ENCODE results near the gene JAGN1.

Gene JAGN1

DNA sequence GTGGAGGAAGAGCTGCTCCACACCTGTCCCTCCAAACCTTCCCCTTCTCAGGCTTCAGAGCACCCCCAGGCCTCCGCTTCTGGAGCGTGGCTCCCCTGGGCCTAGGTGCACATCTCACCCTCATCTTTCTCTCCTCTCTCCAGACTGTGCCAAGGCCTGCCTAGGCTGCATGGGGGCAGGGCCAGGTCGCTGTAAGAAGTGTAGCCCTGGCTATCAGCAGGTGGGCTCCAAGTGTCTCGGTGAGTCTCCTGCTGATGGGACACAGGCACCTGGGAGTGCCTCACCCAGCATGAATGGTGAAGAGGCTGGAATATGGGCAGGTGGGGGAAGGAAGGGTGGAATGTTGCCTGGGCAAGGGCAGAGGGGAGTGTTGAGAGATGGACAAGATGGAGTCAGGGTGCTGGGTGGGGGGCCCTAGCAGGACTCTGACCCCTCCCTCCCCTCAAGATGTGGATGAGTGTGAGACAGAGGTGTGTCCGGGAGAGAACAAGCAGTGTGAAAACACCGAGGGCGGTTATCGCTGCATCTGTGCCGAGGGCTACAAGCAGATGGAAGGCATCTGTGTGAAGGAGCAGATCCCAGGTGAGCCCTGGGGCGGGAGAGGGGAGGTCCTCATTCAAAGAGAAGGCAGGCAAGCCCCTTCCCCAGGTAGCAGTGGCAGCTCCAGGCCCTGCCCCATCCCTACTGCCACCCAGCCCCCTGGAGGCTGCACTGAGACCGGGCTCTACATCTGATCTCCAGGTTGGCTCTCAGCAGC lies 52.7 kb downstream of the JAGN1 start:
- Histone ChIP-seq H3K9me2 (replicated peaks; ENCODE audit: insufficient read depth, low read length) (no peaks in the 10 kb centered on the region), H3K9ac (ENCODE audit: low read length) (no peak overlapping the region), H3F3A (ENCODE audit: insufficient read depth) (no peaks in the 10 kb centered on the region), H3K36me3 (ENCODE audit: low read length) (no peaks in the 10 kb centered on the region), H4K20me1 (ENCODE audit: low read depth, low read length) (no peaks in the 10 kb centered on the region), H3K27ac (ENCODE audit: low read depth, low read length) (no peak overlapping the region), H3K4me3 (ENCODE audit: insufficient read depth, low read length, poor library complexity, severe bottlenecking) (no peak overlapping the region), H3K27me3 (ENCODE audit: low read length) (no peaks in the 10 kb centered on the region), H3K4me2 (ENCODE audit: low read depth, low read length, poor library complexity, severe bottlenecking) (no peak overlapping the region), H3K79me2 (ENCODE audit: insufficient read depth, low read length) (no peaks in the 10 kb centered on the region), H2AFZ (ENCODE audit: low read depth, low read length, severe bottlenecking) (no peak overlapping the region), H3K9me3 (ENCODE audit: insufficient read depth, low read length) (no peaks in the 10 kb centered on the region)
- TF ChIP-seq EZH2phosphoT487 (conservative IDR thresholded peaks at IDR 0.05; ENCODE audit: low read length): no peak
- TF ChIP-seq, protein P1, sequence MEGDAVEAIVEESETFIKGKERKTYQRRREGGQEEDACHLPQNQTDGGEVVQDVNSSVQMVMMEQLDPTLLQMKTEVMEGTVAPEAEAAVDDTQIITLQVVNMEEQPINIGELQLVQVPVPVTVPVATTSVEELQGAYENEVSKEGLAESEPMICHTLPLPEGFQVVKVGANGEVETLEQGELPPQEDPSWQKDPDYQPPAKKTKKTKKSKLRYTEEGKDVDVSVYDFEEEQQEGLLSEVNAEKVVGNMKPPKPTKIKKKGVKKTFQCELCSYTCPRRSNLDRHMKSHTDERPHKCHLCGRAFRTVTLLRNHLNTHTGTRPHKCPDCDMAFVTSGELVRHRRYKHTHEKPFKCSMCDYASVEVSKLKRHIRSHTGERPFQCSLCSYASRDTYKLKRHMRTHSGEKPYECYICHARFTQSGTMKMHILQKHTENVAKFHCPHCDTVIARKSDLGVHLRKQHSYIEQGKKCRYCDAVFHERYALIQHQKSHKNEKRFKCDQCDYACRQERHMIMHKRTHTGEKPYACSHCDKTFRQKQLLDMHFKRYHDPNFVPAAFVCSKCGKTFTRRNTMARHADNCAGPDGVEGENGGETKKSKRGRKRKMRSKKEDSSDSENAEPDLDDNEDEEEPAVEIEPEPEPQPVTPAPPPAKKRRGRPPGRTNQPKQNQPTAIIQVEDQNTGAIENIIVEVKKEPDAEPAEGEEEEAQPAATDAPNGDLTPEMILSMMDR (IDR thresholded peaks at IDR 0.05; ENCODE audit: insufficient read depth, low read length, poor library complexity, severe bottlenecking): no peak
